ENCODE data around the gene MORC3.
A peak's percentile ranks its signal among the peaks of the same experiment; 100 is the strongest.
"Not testable (repeated sequence)": the region's sequence is repeated elsewhere in the genome, so short reads cannot be mapped to it uniquely, and the experiment has no call there.

The MORC3 gene, protein sequence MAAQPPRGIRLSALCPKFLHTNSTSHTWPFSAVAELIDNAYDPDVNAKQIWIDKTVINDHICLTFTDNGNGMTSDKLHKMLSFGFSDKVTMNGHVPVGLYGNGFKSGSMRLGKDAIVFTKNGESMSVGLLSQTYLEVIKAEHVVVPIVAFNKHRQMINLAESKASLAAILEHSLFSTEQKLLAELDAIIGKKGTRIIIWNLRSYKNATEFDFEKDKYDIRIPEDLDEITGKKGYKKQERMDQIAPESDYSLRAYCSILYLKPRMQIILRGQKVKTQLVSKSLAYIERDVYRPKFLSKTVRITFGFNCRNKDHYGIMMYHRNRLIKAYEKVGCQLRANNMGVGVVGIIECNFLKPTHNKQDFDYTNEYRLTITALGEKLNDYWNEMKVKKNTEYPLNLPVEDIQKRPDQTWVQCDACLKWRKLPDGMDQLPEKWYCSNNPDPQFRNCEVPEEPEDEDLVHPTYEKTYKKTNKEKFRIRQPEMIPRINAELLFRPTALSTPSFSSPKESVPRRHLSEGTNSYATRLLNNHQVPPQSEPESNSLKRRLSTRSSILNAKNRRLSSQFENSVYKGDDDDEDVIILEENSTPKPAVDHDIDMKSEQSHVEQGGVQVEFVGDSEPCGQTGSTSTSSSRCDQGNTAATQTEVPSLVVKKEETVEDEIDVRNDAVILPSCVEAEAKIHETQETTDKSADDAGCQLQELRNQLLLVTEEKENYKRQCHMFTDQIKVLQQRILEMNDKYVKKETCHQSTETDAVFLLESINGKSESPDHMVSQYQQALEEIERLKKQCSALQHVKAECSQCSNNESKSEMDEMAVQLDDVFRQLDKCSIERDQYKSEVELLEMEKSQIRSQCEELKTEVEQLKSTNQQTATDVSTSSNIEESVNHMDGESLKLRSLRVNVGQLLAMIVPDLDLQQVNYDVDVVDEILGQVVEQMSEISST
- 116 to 153 (median 139) reads per million in 3 donors for total RNA-seq

GRCh38 chr21:36319767-36320420 is at the start of gene MORC3:
Gene MORC3, plus strand, starts transcription at chr21:36320197. Its CDS starts 68 bp downstream, at chr21:36320265.
- peaks cover 15% of the 10 kb centered on the region for H3K36me3 ChIP-seq (ENCODE audit: control insufficient read depth, insufficient read depth, low read length)
- peak; percentile 96 to 98 (median 98) for DNase-seq
- peak within 1 kb of the TSS; percentile 91 for H3K4me3 ChIP-seq (ENCODE audit: insufficient read depth, low read depth, low read length, poor library complexity, severe bottlenecking)
- H3K27me3 ChIP-seq (replicated peaks; ENCODE audit: control insufficient read depth, insufficient read depth, low read length, poor library complexity, severe bottlenecking): no peaks in the 10 kb centered on the region
- no peaks in the 10 kb centered on the region for H3K9me3 ChIP-seq (ENCODE audit: control insufficient read depth, low read length)
- peak within 1 kb of the TSS; percentile 93 for H3K27ac ChIP-seq (ENCODE audit: insufficient read depth, low read length, poor library complexity, severe bottlenecking)
- peaks cover 15% of the 10 kb centered on the region for H3K4me1 ChIP-seq (ENCODE audit: control insufficient read depth, insufficient read depth, low read length, poor library complexity, severe bottlenecking)

GRCh38 chr21:36270786-36271695 is 49.0 kb upstream of the MORC3 start:
- not testable (repeated sequence) for H3K9me3 ChIP-seq (ENCODE audit: control insufficient read depth, low read length); H3K27ac ChIP-seq (ENCODE audit: insufficient read depth, low read length, poor library complexity, severe bottlenecking); H3K36me3 ChIP-seq (ENCODE audit: control insufficient read depth, insufficient read depth, low read length); H3K4me1 ChIP-seq (ENCODE audit: control insufficient read depth, insufficient read depth, low read length, poor library complexity, severe bottlenecking); H3K4me3 ChIP-seq (ENCODE audit: insufficient read depth, low read depth, low read length, poor library complexity, severe bottlenecking); H3K27me3 ChIP-seq (replicated peaks; ENCODE audit: control insufficient read depth, insufficient read depth, low read length, poor library complexity, severe bottlenecking); DNase-seq

GRCh38 chr21:36274128-36274527 is 45.9 kb upstream of the MORC3 start:
- DNase-seq: no peak
- H3K4me3 ChIP-seq (ENCODE audit: insufficient read depth, low read depth, low read length, poor library complexity, severe bottlenecking): no peak overlapping the region
- H3K4me1 ChIP-seq (ENCODE audit: control insufficient read depth, insufficient read depth, low read length, poor library complexity, severe bottlenecking): no peaks in the 10 kb centered on the region
- H3K27me3 ChIP-seq (replicated peaks; ENCODE audit: control insufficient read depth, insufficient read depth, low read length, poor library complexity, severe bottlenecking): no peaks in the 10 kb centered on the region
- peaks cover 7% of the 10 kb centered on the region for H3K36me3 ChIP-seq (ENCODE audit: control insufficient read depth, insufficient read depth, low read length)
- no peak overlapping the region for H3K27ac ChIP-seq (ENCODE audit: insufficient read depth, low read length, poor library complexity, severe bottlenecking)
- H3K9me3 ChIP-seq (ENCODE audit: control insufficient read depth, low read length): no peaks in the 10 kb centered on the region

- H3K9me3 ChIP-seq (ENCODE audit: control insufficient read depth, low read length): no peaks in the 10 kb centered on the region
- no peak for DNase-seq
- no peaks in the 10 kb centered on the region for H3K4me1 ChIP-seq (ENCODE audit: control insufficient read depth, insufficient read depth, low read length, poor library complexity, severe bottlenecking)
- H3K27ac ChIP-seq (ENCODE audit: insufficient read depth, low read length, poor library complexity, severe bottlenecking): no peak overlapping the region
- peaks cover 11% of the 10 kb centered on the region for H3K36me3 ChIP-seq (ENCODE audit: control insufficient read depth, insufficient read depth, low read length)
- no peak overlapping the region for H3K4me3 ChIP-seq (ENCODE audit: insufficient read depth, low read depth, low read length, poor library complexity, severe bottlenecking)
- H3K27me3 ChIP-seq (replicated peaks; ENCODE audit: control insufficient read depth, insufficient read depth, low read length, poor library complexity, severe bottlenecking): no peaks in the 10 kb centered on the region
These were observed 37.3 kb upstream of the MORC3 start for GRCh38 chr21:36282568-36283230.

DNA sequence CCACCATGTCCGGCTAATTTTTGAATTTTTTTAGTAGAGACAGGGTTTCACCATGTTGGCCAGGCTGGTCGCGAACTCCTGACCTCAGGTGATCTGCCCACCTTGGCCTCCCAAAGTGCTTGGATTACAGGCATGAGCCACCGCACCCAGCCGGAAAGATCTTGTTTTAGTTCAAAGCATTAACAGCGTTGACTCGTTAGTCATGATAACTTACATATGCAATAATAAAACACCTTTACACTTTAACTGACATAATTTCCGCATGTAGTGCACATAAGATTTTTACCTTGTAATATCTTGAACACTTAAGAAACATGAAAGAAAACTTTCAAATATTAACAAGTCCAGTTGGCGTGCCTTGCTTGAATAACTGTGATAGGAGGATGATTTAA is 36.8 kb upstream of the MORC3 start:
- not testable (repeated sequence) for H3K27ac ChIP-seq (ENCODE audit: insufficient read depth, low read length, poor library complexity, severe bottlenecking); H3K9me3 ChIP-seq (ENCODE audit: control insufficient read depth, low read length); H3K36me3 ChIP-seq (ENCODE audit: control insufficient read depth, insufficient read depth, low read length); DNase-seq; H3K4me3 ChIP-seq (ENCODE audit: insufficient read depth, low read depth, low read length, poor library complexity, severe bottlenecking); H3K27me3 ChIP-seq (replicated peaks; ENCODE audit: control insufficient read depth, insufficient read depth, low read length, poor library complexity, severe bottlenecking); H3K4me1 ChIP-seq (ENCODE audit: control insufficient read depth, insufficient read depth, low read length, poor library complexity, severe bottlenecking)

- peak overlapping the region; percentile 29 for H3K4me3 ChIP-seq (ENCODE audit: insufficient read depth, low read depth, low read length, poor library complexity, severe bottlenecking)
- no peaks in the 10 kb centered on the region for H3K27me3 ChIP-seq (replicated peaks; ENCODE audit: control insufficient read depth, insufficient read depth, low read length, poor library complexity, severe bottlenecking)
- H3K9me3 ChIP-seq (ENCODE audit: control insufficient read depth, low read length): no peaks in the 10 kb centered on the region
- no peaks in the 10 kb centered on the region for H3K36me3 ChIP-seq (ENCODE audit: control insufficient read depth, insufficient read depth, low read length)
- peak overlapping the region; percentile 91 for H3K27ac ChIP-seq (ENCODE audit: insufficient read depth, low read length, poor library complexity, severe bottlenecking)
- peaks cover 18% of the 10 kb centered on the region for H3K4me1 ChIP-seq (ENCODE audit: control insufficient read depth, insufficient read depth, low read length, poor library complexity, severe bottlenecking)
- no peak for DNase-seq
These were observed 31.2 kb upstream of the MORC3 start for GRCh38 chr21:36288651-36289243.

GRCh38 chr21:36291509-36291908 is 28.5 kb upstream of the MORC3 start:
- peaks cover 18% of the 10 kb centered on the region for H3K4me1 ChIP-seq (ENCODE audit: control insufficient read depth, insufficient read depth, low read length, poor library complexity, severe bottlenecking)
- no peak for DNase-seq
- H3K27me3 ChIP-seq (replicated peaks; ENCODE audit: control insufficient read depth, insufficient read depth, low read length, poor library complexity, severe bottlenecking): no peaks in the 10 kb centered on the region
- H3K27ac ChIP-seq (ENCODE audit: insufficient read depth, low read length, poor library complexity, severe bottlenecking): no peak overlapping the region
- H3K4me3 ChIP-seq (ENCODE audit: insufficient read depth, low read depth, low read length, poor library complexity, severe bottlenecking): no peak overlapping the region
- H3K9me3 ChIP-seq (ENCODE audit: control insufficient read depth, low read length): no peaks in the 10 kb centered on the region
- no peaks in the 10 kb centered on the region for H3K36me3 ChIP-seq (ENCODE audit: control insufficient read depth, insufficient read depth, low read length)

DNA sequence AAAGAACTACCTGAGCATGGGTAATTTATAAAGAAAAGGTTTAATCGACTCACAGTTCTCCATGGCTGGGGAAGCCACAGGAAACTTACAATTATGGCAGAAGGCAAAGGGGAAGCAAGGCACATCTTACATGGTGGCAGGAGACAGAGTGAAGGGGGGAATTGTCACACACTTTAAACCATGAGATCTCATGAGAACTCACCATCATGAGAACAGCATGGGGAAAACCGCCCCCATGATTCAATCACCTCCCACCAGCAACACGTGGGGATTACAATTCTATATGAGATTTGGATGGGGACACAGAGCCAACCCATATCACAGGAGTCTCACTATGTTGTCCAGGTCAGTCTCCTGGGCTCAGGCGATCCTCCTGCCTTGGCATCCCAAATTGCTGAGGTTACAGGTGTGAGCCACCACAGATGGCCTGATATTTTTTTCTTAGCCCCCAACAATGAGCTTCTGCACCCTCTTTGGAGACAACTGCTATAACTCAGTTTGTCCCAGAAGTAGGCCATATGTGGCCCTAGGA is 22.5 kb upstream of the MORC3 start:
- H3K9me3 ChIP-seq (ENCODE audit: control insufficient read depth, low read length): no peaks in the 10 kb centered on the region
- peak overlapping the region; percentile 88 for H3K27ac ChIP-seq (ENCODE audit: insufficient read depth, low read length, poor library complexity, severe bottlenecking)
- H3K27me3 ChIP-seq (replicated peaks; ENCODE audit: control insufficient read depth, insufficient read depth, low read length, poor library complexity, severe bottlenecking): no peaks in the 10 kb centered on the region
- peak overlapping the region; percentile 46 for H3K4me3 ChIP-seq (ENCODE audit: insufficient read depth, low read depth, low read length, poor library complexity, severe bottlenecking)
- no peak for DNase-seq
- peaks cover 23% of the 10 kb centered on the region for H3K4me1 ChIP-seq (ENCODE audit: control insufficient read depth, insufficient read depth, low read length, poor library complexity, severe bottlenecking)
- H3K36me3 ChIP-seq (ENCODE audit: control insufficient read depth, insufficient read depth, low read length): no peaks in the 10 kb centered on the region
